Measurements from ENCODE around the gene DUSP11. TPM values are rescaled to one million over a fixed set of nuclear protein-coding genes. Genes with fewer than 3 reads are reported as not detected.
"Not testable (repeated sequence)": the region's sequence is repeated elsewhere in the genome, so short reads cannot be mapped to it uniquely, and the experiment has no call there.

The DUSP11 gene
- total RNA-seq, 2 experiments from 2014 or later, result 30.8 to 32.1 TPM

DNA sequence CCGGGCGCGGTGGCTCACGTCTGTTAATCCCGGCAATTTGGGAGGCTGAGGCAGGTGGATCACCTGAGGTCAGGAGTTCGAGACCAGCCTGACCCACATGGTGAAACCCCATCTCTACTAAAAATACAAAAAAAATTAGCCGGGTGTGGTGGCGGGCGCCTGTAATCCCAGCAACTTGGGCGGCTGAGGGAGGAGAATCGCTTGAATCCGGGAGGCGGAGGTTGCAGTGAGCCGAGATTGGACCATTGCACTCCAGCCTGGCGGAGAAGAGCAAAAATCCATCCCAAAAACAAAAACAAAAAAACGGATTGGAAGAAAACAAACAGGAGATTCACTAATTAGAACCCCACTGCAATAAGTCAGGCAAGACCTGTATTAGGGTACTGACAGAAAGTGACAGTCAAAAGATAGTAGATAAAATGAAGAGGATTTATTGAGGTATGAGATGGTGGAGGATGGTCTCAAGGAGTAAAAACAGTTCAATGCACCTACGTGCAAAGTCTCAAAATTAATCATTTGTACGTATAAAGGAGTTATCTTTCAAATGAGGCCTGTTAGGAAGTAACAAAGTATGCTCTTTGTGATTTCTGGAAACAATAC is 936 bp downstream of the DUSP11 start:
- POLR2A ChIA-PET, CTCF ChIA-PET: not testable (repeated sequence)

GRCh38 chr2:73776869-73777519 is 2.9 kb downstream of the DUSP11 start:
- POLR2A ChIA-PET, result no interaction called here
- CTCF ChIA-PET, result no interaction called here

DNA sequence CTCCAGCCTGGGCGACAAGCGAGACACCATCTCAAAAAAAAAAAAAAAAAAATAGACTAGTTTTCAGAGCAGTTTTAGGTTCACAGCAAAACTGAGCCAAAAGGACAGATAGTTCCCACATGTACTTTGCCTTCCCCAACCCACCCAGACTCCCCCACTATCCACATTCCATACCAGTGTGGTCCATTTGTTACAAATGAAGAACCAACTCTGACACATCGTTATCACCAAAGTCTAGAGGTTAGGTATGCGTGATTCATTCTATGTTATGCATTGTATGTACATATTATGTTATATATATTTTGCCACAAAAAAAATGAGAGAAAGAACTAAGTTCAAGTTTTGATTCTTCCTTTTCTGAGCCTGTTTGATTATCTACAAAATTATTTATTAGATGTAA is 3.5 kb downstream of the DUSP11 start:
- CTCF ChIA-PET, result no interaction called here
- POLR2A ChIA-PET, result no interaction called here

DNA sequence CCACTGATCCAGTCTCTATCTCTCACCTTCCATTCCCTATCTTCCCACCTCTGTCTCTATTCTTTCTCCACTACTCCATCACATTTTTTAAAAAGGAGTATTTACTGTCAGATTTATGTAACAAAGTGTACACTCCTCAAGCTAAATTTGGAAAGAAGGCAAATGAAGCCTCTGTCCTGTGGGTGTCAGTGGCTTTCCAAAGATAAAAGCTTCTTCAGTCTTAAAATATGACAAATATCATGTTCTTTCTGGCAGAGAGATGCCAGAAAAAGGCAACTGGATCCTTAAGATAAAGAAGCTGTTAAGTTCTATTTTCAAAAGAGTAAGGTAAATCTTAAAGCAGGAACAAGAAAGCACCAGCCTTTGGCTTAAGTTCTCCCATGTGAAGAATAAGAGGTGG is 7.1 kb downstream of the DUSP11 start:
- POLR2A ChIA-PET, result no interaction called here
- CTCF ChIA-PET, result no interaction called here

DNA sequence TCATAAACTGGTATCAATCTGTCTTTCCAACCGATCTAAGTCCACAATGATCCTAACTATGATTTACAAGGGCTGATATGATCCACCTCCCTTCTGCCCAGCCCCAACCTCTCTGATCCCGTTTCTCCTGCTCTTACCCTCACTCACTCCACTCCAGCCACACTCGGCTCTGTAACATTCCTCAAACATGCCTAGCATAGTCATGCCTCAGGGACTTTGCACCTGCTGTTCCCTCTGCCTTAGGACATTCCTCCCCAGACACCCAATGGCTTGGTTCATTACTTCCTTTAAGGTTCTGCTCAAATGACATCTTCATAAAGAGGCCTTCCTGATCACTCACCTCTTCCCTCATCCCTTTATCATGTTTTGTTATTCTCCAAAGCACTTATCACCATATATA is 9.2 kb downstream of the DUSP11 start:
- ChIA-PET POLR2A (no interaction called here), CTCF (interaction anchor here (0.6 kb wide), 1 partner anchor 988 kb away, joined by 3 read pairs; no protein-coding TSS in a partner anchor)

GRCh38 chr2:73766994-73767393 is 12.9 kb downstream of the DUSP11 start:
- POLR2A ChIA-PET, result no interaction called here
- CTCF ChIA-PET, result no interaction called here

DNA sequence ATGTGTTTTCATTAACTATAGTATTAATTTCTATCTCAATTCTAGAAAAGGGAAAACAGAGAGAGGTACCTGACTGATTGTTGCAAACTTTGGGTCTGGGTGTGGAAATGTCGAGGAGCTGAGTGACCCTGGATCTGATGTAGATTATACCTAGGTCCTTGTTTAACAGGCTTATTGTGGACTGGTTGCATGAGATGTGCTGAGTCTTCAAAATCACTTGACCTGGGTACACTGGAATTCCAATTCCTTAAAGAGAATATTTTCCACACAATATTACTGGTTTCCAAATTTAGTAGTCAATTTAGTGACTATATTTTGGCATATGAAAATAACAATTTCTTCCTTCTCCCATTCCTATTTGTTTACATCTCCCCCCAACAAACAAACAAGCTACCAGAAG is 13.6 kb downstream of the DUSP11 start:
- ChIA-PET CTCF (interaction anchor here (0.7 kb wide), 1 partner anchor 98 kb away, joined by 3 read pairs; no protein-coding TSS in a partner anchor), POLR2A (no interaction called here)

DNA sequence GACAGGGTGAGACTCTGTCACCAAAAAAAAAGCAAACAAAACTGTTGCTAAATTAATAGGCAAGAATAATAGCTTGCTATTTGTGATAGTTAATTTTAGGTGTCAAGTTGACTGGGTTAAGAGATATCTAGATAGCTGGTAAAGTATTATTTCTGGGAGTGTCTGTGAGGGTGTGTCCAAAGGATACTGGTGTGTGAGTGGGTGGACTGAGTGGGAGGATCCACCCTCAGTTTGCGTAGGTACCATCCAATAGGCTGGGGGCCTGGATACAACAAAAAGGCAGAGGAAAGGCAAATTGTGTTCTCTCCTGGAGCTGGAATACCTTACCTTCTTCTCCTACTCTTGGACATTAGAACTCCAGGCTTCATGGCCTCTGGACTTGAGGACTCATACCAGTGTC is 15.0 kb downstream of the DUSP11 start:
- CTCF ChIA-PET, result no interaction called here
- POLR2A ChIA-PET, result no interaction called here

DNA sequence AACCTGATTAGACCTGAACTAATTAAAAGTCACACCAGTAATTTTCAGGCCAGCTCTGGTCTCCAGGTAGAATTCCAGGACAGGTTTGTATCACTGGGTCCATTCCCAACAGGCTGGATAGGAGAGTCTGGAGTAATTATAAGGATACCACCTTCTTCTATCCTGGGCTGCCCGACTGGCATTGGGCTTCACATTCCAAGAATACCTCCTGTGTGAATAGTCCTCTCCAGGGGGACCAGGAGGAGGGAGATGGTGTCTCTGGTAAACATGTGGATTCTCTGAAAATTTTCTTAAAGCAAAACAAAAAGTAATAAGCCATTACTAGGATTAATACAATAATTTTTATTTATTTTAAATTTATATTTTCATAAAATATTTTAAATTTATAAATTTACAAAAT is 17.3 kb downstream of the DUSP11 start:
- POLR2A ChIA-PET, result no interaction called here
- CTCF ChIA-PET, result no interaction called here

GRCh38 chr2:73759904-73760303 is 20.0 kb downstream of the DUSP11 start:
- CTCF ChIA-PET, result no interaction called here

DNA sequence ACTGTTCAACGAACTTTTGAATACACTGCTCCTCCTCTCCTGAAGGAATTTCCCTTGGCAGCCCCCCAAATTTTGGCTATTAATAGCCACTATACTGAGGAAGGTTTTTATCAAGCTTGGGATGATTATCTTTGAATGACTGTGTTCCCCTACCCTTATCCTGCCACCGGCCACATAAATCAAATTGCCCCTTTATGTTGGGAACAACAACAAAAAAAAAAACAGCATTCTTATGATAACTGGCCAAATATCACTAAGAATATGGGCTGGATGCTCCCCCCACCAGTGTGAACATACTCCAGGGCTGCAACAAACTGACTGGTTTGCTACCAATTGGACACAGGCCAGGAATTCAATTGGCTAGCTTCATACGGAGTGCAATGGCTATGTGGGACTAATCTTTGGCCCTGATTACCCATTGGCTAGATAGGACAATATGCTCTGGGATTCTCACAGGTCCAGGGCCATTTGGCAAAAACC is 20.6 kb downstream of the DUSP11 start:
- CTCF ChIA-PET, result no interaction called here
- POLR2A ChIA-PET, result no interaction called here

More at GRCh38 chr2:73759904-73760303, 20.0 kb downstream of the DUSP11 start:
- POLR2A ChIA-PET, result no interaction called here

DNA sequence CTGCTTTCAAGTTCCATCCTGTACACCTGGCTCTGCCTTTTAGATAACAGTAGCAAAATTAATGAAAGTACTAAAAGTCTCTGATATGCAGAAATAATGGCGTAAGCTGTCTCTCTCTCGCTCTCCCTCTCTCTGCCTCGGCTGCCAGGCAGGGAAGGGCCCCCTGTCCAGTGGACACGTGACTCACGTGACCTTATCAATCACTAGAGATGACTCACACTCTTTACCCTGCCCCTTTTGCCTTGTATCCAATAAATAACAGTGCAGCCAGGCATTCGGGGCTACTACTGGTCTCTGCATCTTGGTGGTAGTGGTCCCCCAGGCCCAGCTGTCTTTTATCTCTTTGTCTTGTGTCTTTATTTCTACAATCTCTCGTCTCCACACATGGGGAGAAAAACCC is 25.6 kb downstream of the DUSP11 start:
- POLR2A ChIA-PET, CTCF ChIA-PET: not testable (repeated sequence)

DNA sequence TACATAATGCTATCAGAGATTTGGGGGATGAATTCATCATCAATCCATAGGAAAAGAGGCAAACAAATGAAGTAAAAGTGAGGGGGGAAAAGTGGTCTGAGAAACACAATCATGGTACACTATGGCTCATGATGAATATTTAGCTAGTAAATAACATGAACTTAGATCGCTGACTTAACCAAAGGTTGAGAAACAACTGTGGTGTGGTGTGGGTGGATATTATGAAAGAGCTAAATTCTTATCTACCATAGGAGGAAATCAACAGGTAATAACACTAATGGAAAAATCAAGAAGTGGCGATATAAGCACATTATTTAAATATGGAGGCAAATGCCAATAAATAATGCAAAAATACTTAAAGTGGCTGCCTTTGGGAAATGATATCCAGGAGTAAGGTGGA is 30.6 kb downstream of the DUSP11 start:
- ChIA-PET POLR2A (no interaction called here), CTCF (interaction anchor here (0.6 kb wide), 2 partner anchors 242 to 405 kb away, joined by 3 read pairs; no protein-coding TSS in a partner anchor)

DNA sequence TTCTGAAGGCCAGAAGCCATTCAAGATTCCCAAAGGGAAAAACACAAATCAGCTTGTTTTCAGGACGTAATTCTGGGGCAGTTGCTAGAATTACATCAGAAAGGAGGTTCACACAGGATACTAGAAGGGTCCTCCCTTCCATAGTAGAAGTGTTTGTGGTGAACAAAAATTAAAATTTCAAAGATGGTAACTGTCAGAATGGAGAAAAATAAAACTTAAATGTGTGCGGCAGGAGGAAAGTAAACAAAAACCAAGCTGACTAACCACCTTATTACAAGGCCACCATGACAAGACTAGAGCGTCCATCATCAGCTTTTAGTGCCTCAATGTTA is 33.1 kb downstream of the DUSP11 start:
- ChIA-PET CTCF (no interaction called here), POLR2A (interaction anchor here (0.6 kb wide), 1 partner anchor 545 kb away, joined by 3 read pairs; no protein-coding TSS in a partner anchor)

DNA sequence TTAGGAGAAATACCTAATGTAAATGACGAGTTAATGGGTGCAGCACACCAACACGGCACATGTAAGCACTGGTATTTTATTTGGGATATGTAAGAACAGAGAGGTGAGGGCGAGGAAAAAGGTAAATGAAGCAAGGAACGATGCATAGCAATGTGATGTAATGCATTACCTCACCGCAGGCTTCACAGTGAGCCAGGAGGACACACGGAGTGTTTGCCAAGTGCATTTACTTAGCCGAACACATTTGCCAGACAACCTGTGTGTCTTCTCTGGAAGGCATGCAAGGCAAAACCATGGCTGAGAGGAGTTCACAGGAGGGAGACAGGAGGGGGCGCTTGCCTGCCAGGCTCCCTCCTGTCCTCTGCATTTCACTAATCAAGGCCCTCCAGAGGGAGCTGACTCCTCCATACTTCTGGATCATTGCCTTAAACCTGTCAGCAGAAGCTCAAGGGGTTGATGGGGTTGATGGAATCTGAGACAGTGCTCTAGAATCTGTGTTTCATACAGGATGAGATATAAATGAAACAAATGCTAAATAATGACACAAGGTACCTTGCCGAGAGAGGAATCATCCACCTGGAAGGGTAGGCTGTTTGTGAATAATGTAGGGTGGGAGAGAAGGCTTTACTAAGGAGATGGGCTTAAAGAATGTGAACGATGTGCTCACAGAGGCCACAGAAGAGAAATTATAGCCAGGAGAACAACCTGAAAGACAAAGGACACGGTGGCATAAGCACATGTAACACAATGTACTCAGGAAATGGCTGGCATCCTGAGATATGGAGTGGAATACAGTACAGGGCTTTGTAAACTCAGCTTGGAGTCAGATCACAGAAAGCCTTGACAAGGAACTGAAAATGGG is 33.7 kb downstream of the DUSP11 start:
- CTCF ChIA-PET, result no interaction called here

GRCh38 chr2:73740767-73741166 is 39.1 kb downstream of the DUSP11 start:
- ChIA-PET POLR2A (no interaction called here), CTCF (no interaction called here)

More for the DNA sequence above, 33.7 kb downstream of the DUSP11 start:
- POLR2A ChIA-PET, result no interaction called here

DNA sequence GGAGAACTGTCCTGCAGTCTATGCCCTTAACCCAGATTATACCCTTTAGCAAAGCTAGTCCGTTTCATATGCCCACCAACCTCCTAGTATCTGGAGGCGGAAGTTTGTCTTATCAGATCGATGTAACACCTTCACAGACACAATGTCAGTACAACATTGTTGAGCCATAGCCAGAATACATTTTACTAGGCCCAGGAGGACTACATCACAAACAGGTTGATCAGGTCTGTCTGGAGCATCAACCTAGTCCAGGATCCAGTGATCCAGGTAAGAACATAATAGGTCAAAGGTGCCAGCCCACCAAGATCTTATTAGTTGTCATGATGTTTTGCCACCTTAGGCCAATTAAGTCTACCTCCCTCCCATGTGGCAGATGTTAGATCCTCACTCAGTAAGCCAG is 40.8 kb downstream of the DUSP11 start:
- ChIA-PET CTCF (no interaction called here), POLR2A (no interaction called here)

- ChIA-PET CTCF (interaction anchor here (0.8 to 1.4 kb wide), 2 partner anchors 11 to 441 kb away, joined by 3 to 4 read pairs; partner anchors contain the start of gene MOB1A), POLR2A (interaction anchor here (0.8 kb wide), 1 partner anchor 383 kb away, joined by 3 read pairs; no protein-coding TSS in a partner anchor)
Observed at GRCh38 chr2:73736855-73737779, 42.8 kb downstream of the DUSP11 start, which contains the start of gene TPRKB. Gene TPRKB (minus strand): TSS chr2:73737345. CDS start chr2:73734569, 2,776 bp downstream.

DNA sequence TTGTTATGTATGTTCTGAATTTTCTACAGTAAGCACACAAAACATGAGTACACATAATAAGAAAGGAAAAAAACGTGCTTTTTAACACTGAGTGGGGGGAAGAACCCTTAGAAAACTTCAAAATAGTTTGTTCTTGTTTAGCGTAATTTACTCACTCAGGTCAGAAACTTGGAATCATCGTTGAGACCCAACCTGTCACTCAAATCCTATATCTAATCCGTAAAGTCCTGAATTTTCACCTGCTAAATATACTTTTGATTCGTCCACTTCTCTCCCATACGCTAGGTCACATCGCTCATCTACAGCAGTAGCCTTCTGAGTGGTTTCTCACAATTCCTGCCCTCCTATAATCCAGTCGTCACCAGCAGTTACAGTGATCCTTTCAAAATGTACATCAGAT is 43.5 kb downstream of the DUSP11 start:
- CTCF ChIA-PET, result interaction anchor here (1.4 kb wide), 1 partner anchor 12 kb away, joined by 4 read pairs; no protein-coding TSS in a partner anchor
- POLR2A ChIA-PET, result no interaction called here

DNA sequence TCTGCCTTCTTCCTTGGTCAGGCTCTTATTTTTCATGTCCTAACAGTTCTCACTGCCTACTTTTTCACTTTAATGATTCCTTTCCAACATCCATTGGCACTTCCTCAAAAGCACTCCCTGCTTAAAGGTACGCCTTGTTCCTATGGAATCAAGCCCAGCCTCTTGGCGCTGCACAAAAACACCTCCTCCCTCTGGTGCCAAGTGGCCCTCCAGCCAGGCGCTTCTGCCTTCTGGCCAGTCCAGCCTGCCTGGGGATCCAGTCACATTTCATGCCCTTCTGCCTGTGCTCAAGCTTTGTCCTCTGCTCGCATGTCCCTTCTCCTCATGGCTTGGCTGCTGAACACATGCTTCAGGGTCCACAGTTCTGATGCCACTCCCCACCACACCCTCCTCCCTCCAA is 49.1 kb downstream of the DUSP11 start:
- ChIA-PET POLR2A (no interaction called here), CTCF (no interaction called here)

Measured in activated CD8-positive, alpha-beta memory T cell treated with anti-CD3 and anti-CD28 coated beads for 36 hours (primary cell).